Measurements from ENCODE around the gene VSIG10.

DNA sequence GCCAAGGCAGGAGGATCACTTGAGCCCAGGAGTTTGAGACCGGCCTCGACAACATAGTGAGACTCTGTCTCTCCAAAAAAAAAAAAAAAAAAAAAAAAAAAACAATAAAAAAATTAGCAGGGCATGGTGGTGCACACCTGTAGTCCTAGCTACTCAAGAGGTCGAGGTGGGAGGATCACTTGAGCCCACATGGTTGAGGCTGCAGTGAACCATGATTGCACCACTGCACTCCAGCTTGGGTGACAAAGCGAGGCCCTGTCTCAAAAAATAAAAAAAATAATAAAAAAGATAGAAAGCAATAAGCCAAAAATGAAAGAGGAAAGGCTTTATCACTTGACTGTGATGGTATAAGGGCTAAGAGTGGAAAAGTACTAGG is 21.9 kb upstream of the VSIG10 start:
- TF ChIP-seq CTCF (IDR thresholded peaks at IDR 0.05) (no peak), EP300 (IDR thresholded peaks at IDR 0.05) (no peak), POLR2AphosphoS5 (IDR thresholded peaks at IDR 0.05) (no peak), POLR2A (IDR thresholded peaks at IDR 0.05) (no peak)

Data from suprapubic skin (tissue), 4 donors.